Medulla oblongata (tissue), 1 donor: Measurements from ENCODE around the gene MYLK.
"Not testable (repeated sequence)": the region's sequence is repeated elsewhere in the genome, so short reads cannot be mapped to it uniquely, and the experiment has no call there.

Source experiments
- DNase-seq: peaks from one replicate; pipeline ENCODE4 v3.0.0-alpha.2; 2015; ENCODE audit errors: extremely low spot score

The MYLK gene

DNA sequence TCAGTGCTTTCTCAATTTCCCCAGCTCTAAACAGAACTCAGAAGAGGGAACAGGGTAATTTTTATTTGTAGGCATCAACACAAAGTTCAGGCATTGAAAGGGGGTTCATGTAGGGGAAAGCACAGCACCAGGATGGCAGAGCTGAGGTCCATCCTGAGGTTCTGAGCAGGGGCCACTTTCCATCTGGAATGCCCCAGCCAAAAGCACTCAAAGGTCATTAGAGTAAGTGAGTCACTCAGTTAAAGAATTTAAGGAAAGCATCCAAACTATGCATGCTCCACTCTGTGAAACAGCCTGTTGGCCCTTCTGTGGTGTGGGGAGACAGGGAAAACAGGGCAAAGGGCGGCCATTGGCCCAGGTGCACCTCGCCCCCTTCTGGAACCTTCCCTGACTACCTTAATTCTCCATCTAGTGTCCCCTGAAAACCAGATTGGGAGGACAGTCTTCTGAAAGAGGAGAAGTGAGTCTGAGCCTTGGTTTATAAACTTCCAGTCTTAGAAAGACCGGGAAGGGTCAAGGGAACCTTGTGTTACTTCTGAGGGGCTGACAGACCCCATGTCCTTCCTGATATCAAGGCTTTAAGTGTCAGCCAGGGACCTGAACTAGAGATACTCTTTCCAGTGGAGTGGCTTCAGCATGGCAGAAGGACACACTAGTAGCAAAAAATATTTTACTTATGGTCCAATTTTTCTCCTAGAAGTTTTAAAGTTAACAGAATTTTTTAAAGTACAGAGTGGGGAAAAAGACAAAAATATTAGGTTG lies 133.3 kb downstream of the MYLK start:
- DNase-seq, result no peak

DNA sequence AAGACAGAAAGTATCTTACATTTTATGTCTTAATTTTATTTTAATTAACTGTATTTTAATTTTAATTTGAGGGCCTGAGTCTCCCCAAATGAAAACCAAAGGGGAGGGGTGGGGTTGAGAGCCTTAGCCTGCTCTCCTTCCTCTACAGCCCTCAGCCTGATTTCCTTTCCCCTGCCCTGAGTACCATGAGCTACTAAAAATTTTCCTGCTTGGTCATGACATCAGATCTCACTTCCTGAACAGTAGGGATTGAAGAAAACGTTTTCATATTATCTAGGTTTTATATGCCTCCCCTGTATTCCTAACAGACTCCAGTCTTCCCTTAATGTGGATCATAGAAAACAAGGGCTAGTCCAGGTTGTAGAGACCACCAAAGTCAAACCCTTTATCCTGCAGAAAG lies 133.9 kb downstream of the MYLK start:
- no peak for DNase-seq

GRCh38 chr3:123749711-123750110 lies 134.4 kb downstream of the MYLK start:
- DNase-seq, result no peak

DNA sequence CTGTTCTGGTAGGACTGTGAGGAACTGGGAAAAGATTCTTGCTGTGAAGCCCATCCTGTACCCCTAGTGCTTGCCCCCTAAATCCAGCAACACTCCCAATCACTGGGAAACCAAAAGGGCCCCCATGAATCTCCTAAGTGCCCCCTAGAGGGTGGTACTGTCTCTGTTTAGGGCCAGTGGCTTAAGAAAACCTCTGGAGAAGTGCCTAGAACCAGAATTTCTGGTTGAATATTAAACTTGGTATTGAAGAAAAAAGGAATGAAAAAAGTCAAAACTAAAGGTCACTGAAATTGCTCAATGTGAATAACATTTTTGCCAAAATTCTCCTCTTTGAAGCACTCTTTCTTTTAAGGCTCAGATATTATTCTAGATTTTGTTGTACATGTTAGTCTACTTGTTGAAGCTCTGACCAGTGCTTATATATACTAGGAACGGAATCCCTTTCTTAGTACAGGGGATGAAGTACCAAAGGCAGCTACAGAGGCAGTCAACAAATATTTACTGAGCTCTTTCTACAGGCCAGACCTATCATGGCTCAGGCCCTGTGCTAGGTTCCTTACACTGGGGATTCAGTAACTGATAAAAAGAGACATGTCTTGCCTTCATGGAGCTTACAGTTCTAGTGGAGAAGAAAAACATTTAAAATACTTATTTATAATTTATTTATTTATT lies 138.8 kb downstream of the MYLK start:
- DNase-seq, result peak; percentile 41

GRCh38 chr3:123744064-123744463 lies 140.1 kb downstream of the MYLK start:
- no peak for DNase-seq

- no peak for DNase-seq
Measured at GRCh38 chr3:123743121-123743520, 141.0 kb downstream of the MYLK start.

- DNase-seq, result no peak
Measured at GRCh38 chr3:123741041-123741511, 143.1 kb downstream of the MYLK start.

DNA sequence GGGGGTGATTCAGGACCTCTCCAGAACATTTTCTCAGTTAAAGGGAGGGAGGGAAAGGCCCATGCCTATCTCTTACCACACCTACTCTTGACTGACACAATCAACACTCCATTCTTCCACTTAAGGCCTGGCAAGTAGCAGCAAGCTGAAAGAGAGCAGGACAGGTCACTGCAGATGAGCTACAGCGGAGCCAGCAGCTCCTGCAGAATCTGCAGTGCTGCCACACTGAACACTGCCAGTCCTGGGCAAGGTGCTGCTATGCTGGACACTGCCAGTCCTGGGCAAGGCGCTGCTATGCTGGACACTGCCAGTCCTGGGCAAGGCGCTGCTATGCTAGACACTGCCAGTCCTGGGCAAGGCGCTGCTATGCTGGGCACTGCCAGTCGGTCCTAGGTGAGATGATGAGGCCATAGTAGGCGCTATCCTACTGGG lies 143.7 kb downstream of the MYLK start:
- DNase-seq, result no peak

DNA sequence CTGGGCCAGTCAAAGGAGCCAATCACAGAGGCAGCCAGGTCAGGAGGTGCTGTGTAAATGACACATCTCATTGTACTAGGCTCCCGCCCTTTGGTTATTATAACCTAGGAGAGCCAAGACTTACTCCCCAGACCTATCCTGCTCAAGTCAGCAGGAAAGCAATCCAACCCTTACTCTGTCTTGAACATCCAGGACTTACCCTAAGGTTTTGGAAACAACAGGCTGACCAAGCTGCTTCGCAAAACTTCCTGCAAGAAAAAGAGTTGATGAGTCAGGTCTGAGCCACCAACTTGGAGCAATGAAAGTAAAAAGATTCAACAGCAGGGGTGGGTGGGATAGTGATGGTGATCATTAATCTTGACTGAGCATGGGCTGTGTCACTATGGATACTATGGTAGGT lies 144.4 kb downstream of the MYLK start:
- no peak for DNase-seq

GRCh38 chr3:123739106-123739505 lies 145.0 kb downstream of the MYLK start:
- no peak for DNase-seq

- DNase-seq, result not testable (repeated sequence)
Measured at GRCh38 chr3:123738522-123738921, 145.6 kb downstream of the MYLK start.

DNA sequence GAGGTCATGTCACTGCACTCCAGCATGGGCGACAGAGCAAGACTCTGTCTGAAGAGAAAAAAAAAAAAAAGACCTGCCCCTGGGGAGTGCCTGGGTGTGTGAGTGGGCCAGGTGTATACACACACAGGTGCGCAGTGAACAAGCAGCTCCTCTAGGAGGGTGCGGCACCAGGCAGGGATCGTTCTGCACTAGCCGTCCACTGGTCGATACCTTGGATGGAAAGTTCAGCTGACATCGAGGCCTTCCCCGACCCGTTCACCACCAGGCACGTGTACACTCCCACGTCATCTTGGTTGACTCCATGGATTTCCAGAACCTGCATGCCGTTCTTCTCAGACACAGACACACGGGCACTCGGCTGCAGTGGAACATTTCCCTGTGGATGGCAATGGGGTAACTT lies 147.0 kb downstream of the MYLK start:
- no peak for DNase-seq

DNA sequence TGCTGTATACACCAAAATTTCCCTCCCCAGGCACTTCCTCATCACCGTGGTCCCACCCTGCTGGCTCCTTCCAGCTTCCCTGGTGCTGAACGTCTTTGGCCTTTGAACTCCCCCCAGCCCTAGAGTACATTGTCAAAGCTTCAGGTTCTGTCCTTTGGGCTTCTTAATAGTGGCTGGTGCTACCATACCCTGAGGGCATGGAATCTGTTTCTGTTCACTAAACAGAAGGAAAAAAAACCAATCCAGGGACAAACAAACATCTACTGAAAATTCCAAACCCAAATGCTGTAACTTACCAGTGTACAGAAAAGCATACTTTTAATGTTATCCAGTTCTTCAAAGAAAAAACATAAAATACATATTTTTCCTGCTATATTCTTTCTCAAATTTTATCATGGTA lies 148.7 kb downstream of the MYLK start:
- no peak for DNase-seq

DNA sequence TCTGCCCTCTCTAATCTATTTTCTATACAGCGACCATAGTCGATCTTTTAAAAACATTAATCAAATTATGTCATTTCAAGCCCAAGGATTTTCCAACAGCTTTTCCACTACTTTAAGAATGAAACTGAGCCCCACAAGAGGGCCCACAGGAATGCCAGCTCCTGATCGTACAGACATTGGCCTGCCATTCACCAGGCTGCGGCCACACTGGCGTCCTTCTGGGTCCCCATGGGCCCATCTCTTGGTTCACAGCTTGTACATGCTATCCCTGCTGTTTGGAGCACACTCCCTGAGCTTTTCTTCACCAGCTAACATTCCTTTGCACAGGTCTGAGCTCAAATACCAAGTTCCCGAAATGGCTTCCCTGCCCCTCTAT lies 149.6 kb downstream of the MYLK start:
- DNase-seq, result no peak

DNA sequence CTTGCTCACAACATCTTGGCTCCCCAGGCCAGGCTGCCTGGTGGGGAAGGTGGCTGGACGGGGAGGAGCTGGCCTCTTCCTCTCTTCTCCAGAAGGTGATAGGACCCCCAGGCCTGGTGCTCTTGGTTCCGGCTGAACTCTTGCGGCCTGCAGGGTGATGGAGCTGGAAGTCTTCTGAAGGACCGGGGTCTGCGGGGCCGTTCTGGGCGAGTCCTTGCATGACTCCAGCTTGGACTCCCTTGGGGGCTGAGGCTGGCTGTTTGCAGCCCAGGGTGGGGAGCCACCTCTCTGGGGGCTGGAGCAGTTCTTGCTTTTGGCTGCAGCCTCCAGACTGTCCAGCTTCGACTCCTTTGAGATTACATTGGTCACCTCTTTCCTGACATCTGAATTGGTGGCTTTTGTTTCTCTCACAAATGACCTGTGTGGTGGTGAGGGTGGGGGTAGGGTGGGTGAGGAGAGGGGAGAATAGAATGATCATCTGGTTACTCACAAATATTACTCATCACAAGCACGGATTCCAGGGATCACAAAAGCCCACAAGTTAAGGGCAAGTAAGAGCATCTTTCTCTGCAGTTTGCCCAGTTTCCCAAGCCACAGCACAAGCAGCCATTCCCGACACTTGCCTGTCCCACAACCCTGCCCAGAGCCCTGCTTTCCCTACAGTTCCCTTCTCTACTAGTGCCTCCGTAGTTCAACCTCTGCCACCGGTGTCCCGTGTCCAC lies 150.2 kb downstream of the MYLK start:
- no peak for DNase-seq

- DNase-seq, result no peak
Measured at GRCh38 chr3:123733341-123733740, 150.8 kb downstream of the MYLK start.

DNA sequence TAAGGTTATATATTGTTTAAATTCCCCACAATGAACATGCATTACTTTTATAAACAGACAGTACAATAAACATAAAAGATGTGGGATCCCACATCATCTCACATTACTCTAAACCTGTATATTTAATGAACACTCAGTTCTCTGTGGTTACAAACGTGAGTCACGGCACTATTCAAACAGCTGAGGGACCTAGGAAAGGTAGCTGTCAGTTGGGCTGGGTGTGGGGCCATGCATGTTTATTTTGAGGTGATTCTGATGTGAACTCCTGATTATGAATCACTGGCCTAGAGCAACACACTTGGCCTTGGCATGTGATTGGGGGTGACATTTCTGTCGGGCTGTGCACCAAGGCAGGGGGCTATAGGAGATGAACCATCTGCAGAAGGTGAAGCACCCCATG lies 151.7 kb downstream of the MYLK start:
- DNase-seq, result no peak

- DNase-seq, result no peak
Measured at GRCh38 chr3:123730829-123731228, 153.3 kb downstream of the MYLK start.

- no peak for DNase-seq
Measured at GRCh38 chr3:123728991-123729390, 155.1 kb downstream of the MYLK start.

GRCh38 chr3:123728014-123728413 lies 156.1 kb downstream of the MYLK start:
- no peak for DNase-seq

GRCh38 chr3:123725652-123726400 lies 158.3 kb downstream of the MYLK start:
- DNase-seq, result no peak

DNA sequence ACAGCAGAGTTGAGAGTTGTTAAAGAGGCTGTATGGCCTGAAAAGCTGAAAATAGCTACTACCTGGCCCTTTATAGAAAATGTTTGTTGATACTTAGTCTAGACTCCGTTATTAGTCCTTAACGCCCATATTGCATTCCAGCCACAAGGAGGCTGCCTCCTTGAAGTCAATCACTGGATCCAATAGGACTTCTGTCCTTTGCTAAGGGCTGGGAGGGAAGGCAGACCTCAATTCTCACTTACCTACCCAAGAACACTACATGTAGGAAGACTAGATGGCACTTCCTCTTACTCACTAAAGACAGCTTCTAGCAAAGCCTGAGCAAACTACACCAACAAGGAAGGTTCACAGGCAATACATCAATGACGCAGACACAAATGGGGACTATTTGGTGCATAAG lies 159.8 kb downstream of the MYLK start:
- DNase-seq, result no peak
